Esophagus squamous epithelium (tissue), 4 donors: ENCODE data around the gene MT1X.
A peak's percentile ranks its signal among the peaks of the same experiment; 100 is the strongest.

Experiments used
- CTCF ChIP-seq, 6 experiments: fragments of 450-650 bp in 4 of 6; fragments of 200-600 bp in 2 of 6; sonication (generic) in 2 of 6; IDR thresholded peaks; one replicate each; pipeline ENCODE4 v1.5.1; 2016 to 2019; ENCODE audit warnings: antibody characterized with exemption in 6 of 6, mild to moderate bottlenecking in 4 of 6, moderate library complexity in 4 of 6
- POLR2A ChIP-seq, 4 donors: fragments of 450-650 bp; IDR thresholded peaks; one replicate each; pipeline ENCODE4 v1.6.1; 2017; ENCODE audit warnings: antibody characterized with exemption in 4 of 4, mild to moderate bottlenecking in 4 of 4, moderate library complexity in 3 of 4

DNA sequence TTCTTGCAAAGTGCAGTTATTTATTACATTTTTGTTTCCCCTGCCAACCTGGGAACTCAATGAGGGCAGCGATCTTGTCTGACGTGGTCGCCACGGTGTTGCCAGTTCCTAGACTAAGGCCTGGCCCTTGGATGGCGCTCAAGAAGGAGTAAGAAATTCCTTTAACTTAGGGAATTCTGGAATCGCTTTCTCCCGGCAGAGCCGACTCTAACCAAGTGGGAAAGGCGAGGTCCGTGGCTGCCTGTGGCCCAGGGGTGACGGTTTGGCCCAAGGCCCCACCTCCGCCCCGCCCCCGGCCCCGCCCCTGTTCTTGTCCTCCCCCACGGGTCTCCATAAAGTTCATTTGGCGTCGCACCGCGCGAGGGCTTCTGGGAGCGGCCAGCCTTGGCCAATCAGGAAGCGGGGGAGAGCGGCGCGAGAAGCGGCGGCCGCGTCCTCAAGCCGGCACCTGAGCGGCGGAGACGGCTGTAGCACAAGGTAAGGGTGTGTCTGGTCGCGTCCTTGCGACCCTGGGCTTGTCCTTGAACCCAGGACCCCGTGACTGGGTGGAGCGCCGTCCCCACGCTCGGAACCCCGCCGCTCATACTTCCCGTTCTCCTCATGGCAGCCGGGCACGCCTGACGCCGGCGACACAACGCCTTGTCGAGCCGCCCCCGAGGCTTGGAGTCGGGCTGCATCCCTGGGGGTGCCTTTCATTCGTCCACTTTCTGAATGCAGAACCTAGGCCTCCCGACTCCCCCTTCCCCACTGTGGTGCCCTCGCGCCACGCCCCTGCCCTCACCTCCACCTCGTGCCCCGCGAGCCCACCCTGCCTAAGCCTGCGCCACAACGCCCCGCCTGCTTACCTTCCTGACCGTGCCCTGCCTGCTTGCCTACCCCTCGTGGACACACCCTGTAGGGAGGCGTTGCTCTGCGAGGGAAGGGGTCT is 47.7 kb downstream of the MT1X start, which contains the start of gene NUP93:
- TF ChIP-seq CTCF (IDR thresholded peaks at IDR 0.05) (peak in 1 of 6 experiments; percentile 3), POLR2A (IDR thresholded peaks at IDR 0.05) (peak in 2 of 4 donors; percentile 56 to 64)
